ENCODE results near the gene CRY1.
"Not testable (repeated sequence)": the region's sequence is repeated elsewhere in the genome, so short reads cannot be mapped to it uniquely, and the experiment has no call there.

CRY1 gene

GRCh38 chr12:107109726-107110719 is 16.7 kb upstream of the CRY1 start:
- FAIRE-seq (no peak), DNase-seq (ENCODE audit: insufficient read length, low spot score) (no peak)
- no peak for TF ChIP-seq PAX5 (IDR thresholded peaks at IDR 0.05; ENCODE audit: insufficient read depth, low read length, severe bottlenecking)
- no peak for TF ChIP-seq POLR2A (IDR thresholded peaks at IDR 0.05; ENCODE audit: low read depth, low read length)
- TF ChIP-seq POU2F2 (IDR thresholded peaks at IDR 0.05; ENCODE audit: low read depth, low read length): no peak
- TF ChIP-seq POLR2AphosphoS5 (IDR thresholded peaks at IDR 0.05; ENCODE audit: low read depth, low read length): no peak
- no peak for TF ChIP-seq SPI1 (IDR thresholded peaks at IDR 0.05; ENCODE audit: low read depth, low read length)
- TF ChIP-seq TAF1 (IDR thresholded peaks at IDR 0.05; ENCODE audit: low read depth, low read length): no peak

GRCh38 chr12:107108995-107109508 is 15.7 kb upstream of the CRY1 start:
- DNase-seq (ENCODE audit: insufficient read length, low spot score): no peak
- no peak for TF ChIP-seq POLR2AphosphoS5 (IDR thresholded peaks at IDR 0.05; ENCODE audit: low read depth, low read length)
- TF ChIP-seq TAF1 (IDR thresholded peaks at IDR 0.05; ENCODE audit: low read depth, low read length): no peak
- no peak for TF ChIP-seq PAX5 (IDR thresholded peaks at IDR 0.05; ENCODE audit: insufficient read depth, low read length, severe bottlenecking)
- TF ChIP-seq SPI1 (IDR thresholded peaks at IDR 0.05; ENCODE audit: low read depth, low read length): no peak
- no peak for TF ChIP-seq POU2F2 (IDR thresholded peaks at IDR 0.05; ENCODE audit: low read depth, low read length)
- no peak for TF ChIP-seq POLR2A (IDR thresholded peaks at IDR 0.05; ENCODE audit: low read depth, low read length)
- no peak for FAIRE-seq

- FAIRE-seq; DNase-seq (ENCODE audit: insufficient read length, low spot score): not testable (repeated sequence)
Observed at GRCh38 chr12:107108366-107108765, 15.0 kb upstream of the CRY1 start.

- DNase-seq (ENCODE audit: insufficient read length, low spot score): no peak
- FAIRE-seq: no peak
- TF ChIP-seq PAX5 (IDR thresholded peaks at IDR 0.05; ENCODE audit: insufficient read depth, low read length, severe bottlenecking) (no peak), POU2F2 (IDR thresholded peaks at IDR 0.05; ENCODE audit: low read depth, low read length) (no peak), SPI1 (IDR thresholded peaks at IDR 0.05; ENCODE audit: low read depth, low read length) (no peak), TAF1 (IDR thresholded peaks at IDR 0.05; ENCODE audit: low read depth, low read length) (no peak), POLR2AphosphoS5 (IDR thresholded peaks at IDR 0.05; ENCODE audit: low read depth, low read length) (no peak), POLR2A (IDR thresholded peaks at IDR 0.05; ENCODE audit: low read depth, low read length) (no peak)
Observed at GRCh38 chr12:107107381-107107780, 14.0 kb upstream of the CRY1 start.

- TF ChIP-seq POLR2A (IDR thresholded peaks at IDR 0.05; ENCODE audit: low read depth, low read length): no peak
- TF ChIP-seq POU2F2 (IDR thresholded peaks at IDR 0.05; ENCODE audit: low read depth, low read length): no peak
- TF ChIP-seq POLR2AphosphoS5 (IDR thresholded peaks at IDR 0.05; ENCODE audit: low read depth, low read length): no peak
- no peak for TF ChIP-seq TAF1 (IDR thresholded peaks at IDR 0.05; ENCODE audit: low read depth, low read length)
- no peak for TF ChIP-seq SPI1 (IDR thresholded peaks at IDR 0.05; ENCODE audit: low read depth, low read length)
- no peak for DNase-seq (ENCODE audit: insufficient read length, low spot score)
- no peak for FAIRE-seq
Observed at GRCh38 chr12:107106241-107107025, 13.1 kb upstream of the CRY1 start.

- DNase-seq (ENCODE audit: insufficient read length, low spot score) (no peak), FAIRE-seq (no peak)
- TF ChIP-seq POLR2A (IDR thresholded peaks at IDR 0.05; ENCODE audit: low read depth, low read length) (no peak), PAX5 (IDR thresholded peaks at IDR 0.05; ENCODE audit: insufficient read depth, low read length, severe bottlenecking) (no peak), SPI1 (IDR thresholded peaks at IDR 0.05; ENCODE audit: low read depth, low read length) (no peak), POU2F2 (IDR thresholded peaks at IDR 0.05; ENCODE audit: low read depth, low read length) (no peak), POLR2AphosphoS5 (IDR thresholded peaks at IDR 0.05; ENCODE audit: low read depth, low read length) (no peak), TAF1 (IDR thresholded peaks at IDR 0.05; ENCODE audit: low read depth, low read length) (no peak)
Observed at GRCh38 chr12:107105410-107105703, 12.0 kb upstream of the CRY1 start.

- DNase-seq (ENCODE audit: insufficient read length, low spot score): no peak
- FAIRE-seq: no peak
- no peak for TF ChIP-seq TAF1 (IDR thresholded peaks at IDR 0.05; ENCODE audit: low read depth, low read length)
- no peak for TF ChIP-seq POU2F2 (IDR thresholded peaks at IDR 0.05; ENCODE audit: low read depth, low read length)
- TF ChIP-seq POLR2A (IDR thresholded peaks at IDR 0.05; ENCODE audit: low read depth, low read length): no peak
- no peak for TF ChIP-seq PAX5 (IDR thresholded peaks at IDR 0.05; ENCODE audit: insufficient read depth, low read length, severe bottlenecking)
- TF ChIP-seq SPI1 (IDR thresholded peaks at IDR 0.05; ENCODE audit: low read depth, low read length): no peak
- TF ChIP-seq POLR2AphosphoS5 (IDR thresholded peaks at IDR 0.05; ENCODE audit: low read depth, low read length): no peak
Observed at GRCh38 chr12:107103516-107103915, 10.2 kb upstream of the CRY1 start.

GRCh38 chr12:107103097-107103496 is 9.7 kb upstream of the CRY1 start:
- no peak for FAIRE-seq
- TF ChIP-seq POLR2A (IDR thresholded peaks at IDR 0.05; ENCODE audit: low read depth, low read length) (no peak), POU2F2 (IDR thresholded peaks at IDR 0.05; ENCODE audit: low read depth, low read length) (no peak), PAX5 (IDR thresholded peaks at IDR 0.05; ENCODE audit: insufficient read depth, low read length, severe bottlenecking) (no peak), SPI1 (IDR thresholded peaks at IDR 0.05; ENCODE audit: low read depth, low read length) (no peak), TAF1 (IDR thresholded peaks at IDR 0.05; ENCODE audit: low read depth, low read length) (no peak), POLR2AphosphoS5 (IDR thresholded peaks at IDR 0.05; ENCODE audit: low read depth, low read length) (no peak)
- no peak for DNase-seq (ENCODE audit: insufficient read length, low spot score)

GRCh38 chr12:107102294-107102693 is 8.9 kb upstream of the CRY1 start:
- FAIRE-seq (no peak), DNase-seq (ENCODE audit: insufficient read length, low spot score) (no peak)
- TF ChIP-seq POLR2A (IDR thresholded peaks at IDR 0.05; ENCODE audit: low read depth, low read length) (no peak), PAX5 (IDR thresholded peaks at IDR 0.05; ENCODE audit: insufficient read depth, low read length, severe bottlenecking) (no peak), SPI1 (IDR thresholded peaks at IDR 0.05; ENCODE audit: low read depth, low read length) (no peak), POU2F2 (IDR thresholded peaks at IDR 0.05; ENCODE audit: low read depth, low read length) (no peak), POLR2AphosphoS5 (IDR thresholded peaks at IDR 0.05; ENCODE audit: low read depth, low read length) (no peak), TAF1 (IDR thresholded peaks at IDR 0.05; ENCODE audit: low read depth, low read length) (no peak)
